ENCODE data around the gene UBN2.

The UBN2 gene

DNA sequence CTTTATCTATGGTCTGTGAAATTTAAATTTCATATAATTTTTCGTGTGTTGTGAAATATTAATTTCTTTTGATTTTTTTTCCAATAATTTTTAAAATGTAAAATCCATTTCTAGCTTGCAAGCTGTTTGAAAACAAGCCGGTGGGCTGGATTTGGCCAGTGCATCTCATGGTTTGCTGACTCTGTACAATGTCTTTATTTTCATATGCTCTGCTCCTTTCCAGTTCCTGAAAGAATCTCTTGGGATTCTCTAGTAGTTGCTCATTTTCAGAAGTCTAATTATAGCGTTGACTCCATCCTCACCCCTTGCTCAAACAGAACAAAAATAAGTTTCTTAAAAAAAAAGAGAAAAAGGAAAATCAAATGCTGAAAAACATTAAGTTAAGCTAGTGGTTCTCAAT is 21.4 kb downstream of the UBN2 start:
- TF ChIP-seq, protein P1, sequence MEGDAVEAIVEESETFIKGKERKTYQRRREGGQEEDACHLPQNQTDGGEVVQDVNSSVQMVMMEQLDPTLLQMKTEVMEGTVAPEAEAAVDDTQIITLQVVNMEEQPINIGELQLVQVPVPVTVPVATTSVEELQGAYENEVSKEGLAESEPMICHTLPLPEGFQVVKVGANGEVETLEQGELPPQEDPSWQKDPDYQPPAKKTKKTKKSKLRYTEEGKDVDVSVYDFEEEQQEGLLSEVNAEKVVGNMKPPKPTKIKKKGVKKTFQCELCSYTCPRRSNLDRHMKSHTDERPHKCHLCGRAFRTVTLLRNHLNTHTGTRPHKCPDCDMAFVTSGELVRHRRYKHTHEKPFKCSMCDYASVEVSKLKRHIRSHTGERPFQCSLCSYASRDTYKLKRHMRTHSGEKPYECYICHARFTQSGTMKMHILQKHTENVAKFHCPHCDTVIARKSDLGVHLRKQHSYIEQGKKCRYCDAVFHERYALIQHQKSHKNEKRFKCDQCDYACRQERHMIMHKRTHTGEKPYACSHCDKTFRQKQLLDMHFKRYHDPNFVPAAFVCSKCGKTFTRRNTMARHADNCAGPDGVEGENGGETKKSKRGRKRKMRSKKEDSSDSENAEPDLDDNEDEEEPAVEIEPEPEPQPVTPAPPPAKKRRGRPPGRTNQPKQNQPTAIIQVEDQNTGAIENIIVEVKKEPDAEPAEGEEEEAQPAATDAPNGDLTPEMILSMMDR (IDR thresholded peaks at IDR 0.05; ENCODE audit: borderline replicate concordance, insufficient read depth, low read depth, low read length) = no peak
- H3K4me3 ChIP-seq (ENCODE audit: low read depth, low read length) = no peak overlapping the region

GRCh38 chr7:139254281-139254680 is 23.2 kb downstream of the UBN2 start:
- TF ChIP-seq, protein P1 (IDR thresholded peaks at IDR 0.05; ENCODE audit: borderline replicate concordance, insufficient read depth, low read depth, low read length) = no peak
- no peak overlapping the region for H3K4me3 ChIP-seq (ENCODE audit: low read depth, low read length)

GRCh38 chr7:139254728-139255127 is 23.7 kb downstream of the UBN2 start:
- TF ChIP-seq, protein P1 (IDR thresholded peaks at IDR 0.05; ENCODE audit: borderline replicate concordance, insufficient read depth, low read depth, low read length) = no peak
- H3K4me3 ChIP-seq (ENCODE audit: low read depth, low read length) = no peak overlapping the region

DNA sequence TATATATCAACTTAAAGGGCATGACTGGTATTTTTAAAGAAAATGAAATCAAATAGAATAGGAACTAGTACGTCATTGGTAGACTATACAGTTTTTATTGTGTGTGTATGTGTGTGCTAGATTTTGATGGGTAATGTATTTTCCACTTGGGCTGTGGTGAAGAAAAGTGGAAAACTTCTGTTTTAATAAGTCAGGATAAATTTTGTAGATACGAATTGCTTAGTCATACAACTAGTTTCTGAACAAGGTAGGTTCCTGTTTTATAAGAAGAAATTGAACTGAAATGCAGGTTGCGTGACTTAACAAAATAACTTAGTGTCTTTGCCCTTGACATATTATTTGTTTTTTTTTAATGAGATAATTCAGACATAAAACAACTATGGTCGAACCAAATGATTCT is 24.3 kb downstream of the UBN2 start:
- TF ChIP-seq, protein P1 (IDR thresholded peaks at IDR 0.05; ENCODE audit: borderline replicate concordance, insufficient read depth, low read depth, low read length) = no peak
- H3K4me3 ChIP-seq (ENCODE audit: low read depth, low read length) = no peak overlapping the region

DNA sequence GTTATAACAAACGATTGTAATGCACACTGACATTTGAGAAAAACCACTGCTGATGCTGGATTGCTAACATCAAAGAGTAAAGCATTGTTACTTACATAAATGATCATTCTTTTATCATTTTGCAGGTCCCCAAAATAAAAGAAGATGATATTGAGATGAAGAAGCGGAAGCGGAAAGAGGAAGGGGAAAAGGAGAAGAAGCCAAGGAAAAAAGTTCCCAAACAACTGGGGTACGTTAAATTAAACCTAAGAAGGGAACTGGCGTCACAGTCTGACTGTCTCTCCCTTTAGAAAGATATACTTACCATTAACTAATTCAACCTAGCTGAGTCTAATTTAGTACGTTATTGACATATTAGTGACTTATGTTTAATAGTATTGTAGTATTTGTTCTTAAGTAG is 28.1 kb downstream of the UBN2 start:
- TF ChIP-seq, protein P1 (IDR thresholded peaks at IDR 0.05; ENCODE audit: borderline replicate concordance, insufficient read depth, low read depth, low read length) = no peak
- H3K4me3 ChIP-seq (ENCODE audit: low read depth, low read length) = no peak overlapping the region

GRCh38 chr7:139264220-139264619 is 33.2 kb downstream of the UBN2 start:
- TF ChIP-seq, protein P1 (IDR thresholded peaks at IDR 0.05; ENCODE audit: borderline replicate concordance, insufficient read depth, low read depth, low read length) = no peak
- H3K4me3 ChIP-seq (ENCODE audit: low read depth, low read length) = no peak overlapping the region

- TF ChIP-seq, protein P1 (IDR thresholded peaks at IDR 0.05; ENCODE audit: borderline replicate concordance, insufficient read depth, low read depth, low read length) = no peak
- no peak overlapping the region for H3K4me3 ChIP-seq (ENCODE audit: low read depth, low read length)
Observed at GRCh38 chr7:139265673-139266072, 34.6 kb downstream of the UBN2 start.

Data from GM12875 (cell line).